ENCODE measurements around the gene MRPS18B. TPM values are rescaled to one million over a fixed set of nuclear protein-coding genes. Genes with fewer than 3 reads are reported as not detected.

The MRPS18B gene
- total and polyA plus RNA-seq, 12 donors = 48.4 to 169 (median 127) TPM

DNA sequence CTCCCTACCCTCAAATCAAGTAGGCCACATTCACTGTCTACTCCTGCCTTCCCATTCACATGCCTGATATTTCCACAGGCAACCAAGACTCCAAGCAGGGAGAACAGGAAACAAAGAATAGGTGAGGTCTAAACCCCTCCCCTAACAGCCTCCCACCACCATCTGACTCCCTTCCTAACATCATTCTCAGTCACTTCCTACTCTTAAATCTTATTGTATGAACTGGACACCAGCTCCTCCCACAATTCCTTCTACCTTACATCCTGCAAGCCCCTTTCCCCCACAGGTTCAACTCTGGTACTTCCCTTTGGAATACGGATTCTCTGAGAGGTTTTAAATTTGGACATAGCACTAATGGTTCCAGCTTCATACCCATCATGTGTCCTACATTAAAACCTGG is 28.3 kb downstream of the MRPS18B start:
- Histone ChIP-seq H3K4me1 (peaks cover 7 to 36% (median 22%) of the 10 kb centered on the region in 9 donors), H3K4me3 (peak overlapping the region in 1 of 10 donors; percentile 96), H3K36me3 (peaks cover 0 to 62% (median 4%) of the 10 kb centered on the region in 9 donors), H3K9me3 (no peaks in the 10 kb centered on the region), H3K27me3 (no peaks in the 10 kb centered on the region), H3K27ac (peak overlapping the region in 2 of 10 donors; percentile 96)
- DNase-seq (no peak), ATAC-seq (no peak)
- intact Hi-C loops (cut with DNase I) = no loop called here
- TF ChIP-seq, protein P1, sequence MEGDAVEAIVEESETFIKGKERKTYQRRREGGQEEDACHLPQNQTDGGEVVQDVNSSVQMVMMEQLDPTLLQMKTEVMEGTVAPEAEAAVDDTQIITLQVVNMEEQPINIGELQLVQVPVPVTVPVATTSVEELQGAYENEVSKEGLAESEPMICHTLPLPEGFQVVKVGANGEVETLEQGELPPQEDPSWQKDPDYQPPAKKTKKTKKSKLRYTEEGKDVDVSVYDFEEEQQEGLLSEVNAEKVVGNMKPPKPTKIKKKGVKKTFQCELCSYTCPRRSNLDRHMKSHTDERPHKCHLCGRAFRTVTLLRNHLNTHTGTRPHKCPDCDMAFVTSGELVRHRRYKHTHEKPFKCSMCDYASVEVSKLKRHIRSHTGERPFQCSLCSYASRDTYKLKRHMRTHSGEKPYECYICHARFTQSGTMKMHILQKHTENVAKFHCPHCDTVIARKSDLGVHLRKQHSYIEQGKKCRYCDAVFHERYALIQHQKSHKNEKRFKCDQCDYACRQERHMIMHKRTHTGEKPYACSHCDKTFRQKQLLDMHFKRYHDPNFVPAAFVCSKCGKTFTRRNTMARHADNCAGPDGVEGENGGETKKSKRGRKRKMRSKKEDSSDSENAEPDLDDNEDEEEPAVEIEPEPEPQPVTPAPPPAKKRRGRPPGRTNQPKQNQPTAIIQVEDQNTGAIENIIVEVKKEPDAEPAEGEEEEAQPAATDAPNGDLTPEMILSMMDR (IDR thresholded peaks at IDR 0.05) = no peak
- WGBS, 2 donors = 68 to 79% methylated on average over 1 of the region's 1 CpG

DNA sequence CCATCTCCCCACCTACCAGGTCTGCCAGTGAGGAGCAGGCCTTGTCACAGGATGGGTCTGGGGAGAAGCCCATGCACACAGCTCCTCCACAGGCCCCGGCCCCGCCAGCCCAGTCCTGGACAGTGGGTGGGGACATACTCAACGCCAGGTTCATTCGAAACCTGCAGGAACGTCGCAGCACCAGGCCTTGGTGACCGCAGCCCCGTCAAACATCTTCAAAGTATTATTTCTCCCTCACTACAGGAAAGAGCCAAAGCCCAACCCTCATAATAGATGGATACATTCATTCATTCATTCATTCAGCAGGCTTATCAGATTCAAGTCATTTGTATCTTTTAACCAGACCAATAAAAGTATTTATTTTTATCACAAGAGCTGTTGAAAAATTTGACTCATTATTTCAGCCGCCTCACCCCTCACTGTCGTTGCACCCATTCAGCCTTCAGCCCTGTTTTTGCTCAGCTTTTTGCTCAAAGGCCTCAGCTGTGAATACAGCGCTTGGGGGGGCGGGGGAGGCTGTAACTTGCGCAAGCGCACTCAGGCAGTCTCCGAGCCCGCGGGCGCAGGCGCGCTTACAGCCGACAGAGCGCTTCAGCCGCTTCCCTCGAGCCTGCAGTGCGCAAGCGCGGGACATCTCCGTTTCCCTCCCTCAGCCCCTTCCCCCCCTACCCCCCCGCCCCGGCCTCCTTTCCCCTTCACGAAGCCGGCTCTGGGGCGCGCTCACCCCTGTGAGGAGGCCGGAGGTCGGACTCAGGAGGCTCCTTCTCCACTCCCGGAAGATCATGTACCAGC is 29.0 kb downstream of the MRPS18B start, which contains the start of gene C6orf136:
Gene C6orf136, plus strand, starts transcription at position 684 of the 792 bp plus-strand sequence. Its CDS starts 99 bp downstream, at position 783.
- Histone ChIP-seq H3K27ac (peak within 1 kb of the TSS; percentile 92 to 99 (median 96)), H3K27me3 (no peaks in the 10 kb centered on the region), H3K36me3 (peaks cover 0 to 62% (median 11%) of the 10 kb centered on the region in 9 donors), H3K4me3 (peak within 1 kb of the TSS; percentile 73 to 100 (median 95)), H3K9me3 (no peaks in the 10 kb centered on the region), H3K4me1 (peaks cover 7 to 36% (median 22%) of the 10 kb centered on the region in 9 donors)
- TF ChIP-seq, protein P1 (IDR thresholded peaks at IDR 0.05) = no peak
- intact Hi-C loops (cut with DNase I) = no loop called here
- peak; percentile 92 to 94 for DNase-seq
- ATAC-seq = peak; percentile 88 to 96 (median 93)
- 9 to 10% methylated on average over 32 to 37 of the region's 37 CpGs for WGBS, 2 donors

DNA sequence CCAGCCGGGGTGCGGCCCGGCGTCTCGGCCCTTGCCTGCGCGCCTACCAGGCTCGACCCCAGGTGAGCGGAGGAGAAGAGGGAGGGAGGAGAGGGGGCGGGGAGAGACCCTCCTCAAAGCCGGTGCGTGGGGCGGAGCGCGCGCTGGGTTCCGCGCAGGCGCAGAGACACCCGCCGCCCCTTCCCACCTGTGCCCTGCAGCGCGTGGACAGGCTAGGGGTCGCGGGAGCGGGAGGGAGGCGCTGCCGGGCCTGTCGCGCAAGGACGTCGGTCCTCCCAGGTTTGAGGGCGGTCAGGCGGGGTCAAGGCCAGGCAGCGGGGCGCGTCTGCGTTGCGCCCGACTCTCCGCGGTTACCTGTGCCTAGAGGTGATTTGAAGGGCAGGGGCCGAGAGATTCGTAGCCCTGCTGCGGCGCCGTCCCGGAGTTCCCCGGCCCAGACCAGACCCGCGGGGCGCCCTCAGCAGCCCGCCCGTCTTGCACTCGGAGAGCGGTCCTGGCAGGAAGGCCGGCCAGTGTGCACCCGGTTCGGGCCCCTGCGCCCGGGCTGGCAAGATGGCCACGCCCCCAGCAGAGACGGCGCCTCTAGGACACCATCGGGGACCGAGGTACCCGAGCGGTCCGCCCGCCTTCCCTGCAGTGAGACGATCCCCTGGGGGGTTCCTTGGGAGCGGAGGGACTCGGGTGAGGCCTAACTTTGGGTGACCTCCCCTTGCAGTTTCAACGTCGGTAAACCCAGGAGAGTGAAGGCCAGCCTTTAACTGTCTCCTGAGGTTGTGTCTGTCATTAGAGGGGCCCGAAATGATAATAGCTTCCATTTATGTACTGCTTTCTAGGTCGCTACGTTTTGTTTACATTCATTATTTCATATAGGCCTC is 29.8 kb downstream of the MRPS18B start:
- 1% methylated on average over 70 to 77 of the region's 78 CpGs for WGBS, 2 donors
- Histone ChIP-seq H3K9me3 (no peaks in the 10 kb centered on the region), H3K4me1 (peaks cover 7 to 36% (median 22%) of the 10 kb centered on the region in 9 donors), H3K36me3 (peaks cover 0 to 62% (median 18%) of the 10 kb centered on the region in 9 donors), H3K27me3 (no peaks in the 10 kb centered on the region), H3K27ac (peak overlapping the region; percentile 92 to 99 (median 96)), H3K4me3 (peak overlapping the region; percentile 73 to 100 (median 95))
- TF ChIP-seq, protein P1 (IDR thresholded peaks at IDR 0.05) = no peak
- ATAC-seq (peak; percentile 78 to 90 (median 85)), DNase-seq (peak; percentile 69 to 77)
- intact Hi-C loops (cut with DNase I) = no loop called here

DNA sequence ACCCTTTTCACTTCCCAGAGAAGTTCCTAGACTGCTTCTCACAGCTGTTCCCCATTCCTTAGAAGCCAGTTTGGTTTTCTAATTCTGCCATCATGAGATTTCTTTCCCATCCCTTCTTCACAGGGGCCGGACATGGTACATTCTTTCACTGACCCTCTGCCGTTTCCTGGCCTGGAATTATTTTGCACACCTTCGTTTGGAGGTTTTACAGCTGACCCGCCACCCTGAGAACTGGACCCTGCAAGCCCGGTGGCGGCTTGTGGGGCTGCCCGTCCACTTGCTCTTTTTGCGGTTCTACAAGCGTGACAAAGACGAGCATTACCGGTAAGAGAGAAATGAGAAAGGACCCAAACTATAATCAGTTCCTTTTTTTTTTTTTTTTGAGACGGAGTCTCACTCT is 33.5 kb downstream of the MRPS18B start:
- no peak for DNase-seq
- intact Hi-C loops (cut with DNase I) = no loop called here
- H3K27me3 ChIP-seq = no peaks in the 10 kb centered on the region
- peaks cover 7 to 25% (median 17%) of the 10 kb centered on the region in 9 donors for H3K4me1 ChIP-seq
- TF ChIP-seq, protein P1 (IDR thresholded peaks at IDR 0.05) = no peak
- 88 to 91% methylated on average over 12 of the region's 12 CpGs for WGBS, 2 donors
- peaks cover 9 to 68% (median 55%) of the 10 kb centered on the region in 9 donors for H3K36me3 ChIP-seq
- H3K4me3 ChIP-seq = no peak overlapping the region
- H3K27ac ChIP-seq = no peak overlapping the region
- H3K9me3 ChIP-seq = no peaks in the 10 kb centered on the region
- ATAC-seq = no peak

Data from heart right ventricle (tissue), 16 donors.